B cell (primary cell): ENCODE data around the gene ALKBH7. TPM values are rescaled to one million over a fixed set of nuclear protein-coding genes. Genes with fewer than 3 reads are reported as not detected.

Source experiments
- ATAC-seq: fragments of 200-7000 bp; cut with Tn5 transposase; one replicate; pipeline ENCODE4 v1.10.0; 2021; ENCODE audit warnings: low read depth, mild to moderate bottlenecking, moderate number of reproducible peaks, moderate library complexity
- CTCF ChIA-PET: fragments of 350-600 bp; sonication (Branson Sonifier 250); formaldehyde crosslinking; loops from one replicate; lab custom pipeline; 2021; ENCODE audit warnings: antibody characterized with exemption, inconsistent platforms; lab: Charles Lee
- POLR2A ChIA-PET: fragments of 350-600 bp; sonication (Branson Sonifier 250); formaldehyde crosslinking; loops from one replicate; lab custom pipeline; 2021; ENCODE audit warnings: antibody characterized with exemption; lab: Charles Lee
- DNase-seq: peaks from one replicate; pipeline ENCODE4 v3.0.0; 2013
- H2AFZ ChIP-seq: 2 replicates; pipeline ENCODE4 v1.6.1; 2012; ENCODE audit warnings: mild to moderate bottlenecking, low read depth, low read length; ENCODE audit not compliant: insufficient read depth, poor library complexity, severe bottlenecking
- H3K27ac ChIP-seq, 2 donors: 1 replicate in 1 of 2; 2 replicates in 1 of 2; pipeline ENCODE4 v1.5.1; 2012 to 2013; ENCODE audit warnings: low read length in 2 of 2, mild to moderate bottlenecking in 2 of 2, moderate library complexity in 1 of 2
- H3K27me3 ChIP-seq, 4 experiments: fragments of 200-600 bp in 1 of 4; sonication (generic) in 1 of 4; replicated peaks in 1 of 4; 1 replicate in 2 of 4; 2 replicates in 2 of 4; pipeline versions ENCODE4 v1.6.1 to v1.7.0; 2013 to 2016; ENCODE audit warnings: low read length in 3 of 4, mild to moderate bottlenecking in 2 of 4, mixed read lengths in 1 of 4, moderate library complexity in 1 of 4; ENCODE audit not compliant: insufficient read depth in 4 of 4, control insufficient read depth in 3 of 4; ENCODE audit errors: control extremely low read depth in 1 of 4
- H3K36me3 ChIP-seq, 2 experiments: replicated peaks in 1 of 2; 1 replicate in 1 of 2; 2 replicates in 1 of 2; pipeline versions ENCODE4 v1.6.1 to v1.7.1; 2013; ENCODE audit warnings: low read length in 1 of 2; ENCODE audit not compliant: insufficient read depth in 2 of 2, control insufficient read depth in 1 of 2; ENCODE audit errors: control extremely low read depth in 1 of 2, extremely low read depth in 1 of 2
- H3K4me1 ChIP-seq, 2 donors: fragments of 200-600 bp in 1 of 2; sonication (generic) in 1 of 2; 1 replicate in 1 of 2; 2 replicates in 1 of 2; pipeline versions ENCODE4 v1.5.1 to v1.6.1; 2013 to 2017; ENCODE audit warnings: low read length in 2 of 2; ENCODE audit not compliant: control insufficient read depth in 2 of 2, insufficient read depth in 2 of 2
- H3K4me2 ChIP-seq: replicated peaks from 2 replicates; pipeline ENCODE3; 2012; ENCODE audit warnings: mild to moderate bottlenecking, low read depth, low read length; ENCODE audit not compliant: poor library complexity, severe bottlenecking
- H3K4me3 ChIP-seq, 5 experiments: fragments of 200-600 bp in 1 of 5; sonication (generic) in 1 of 5; 1 replicate in 3 of 5; 2 replicates in 2 of 5; pipeline versions ENCODE4 v1.5.1 to v1.7.0; 2011 to 2016; ENCODE audit warnings: low read length in 4 of 5, mild to moderate bottlenecking in 4 of 5, low read depth in 2 of 5, control low read depth in 1 of 5, moderate library complexity in 1 of 5; ENCODE audit not compliant: insufficient read depth in 1 of 5; ENCODE audit errors: control extremely low read depth in 1 of 5, extremely low read depth in 1 of 5
- H3K79me2 ChIP-seq: fragments of 200-600 bp; sonication (generic); one replicate; pipeline ENCODE4 v1.6.0; 2016; ENCODE audit warnings: low read length; ENCODE audit not compliant: control insufficient read depth, insufficient read depth
- H3K9ac ChIP-seq: fragments of 200-600 bp; sonication (generic); 2 replicates; pipeline ENCODE4 v1.6.1; 2017; ENCODE audit warnings: mild to moderate bottlenecking, low read length, moderate library complexity
- H3K9me3 ChIP-seq, 3 donors: one replicate each; pipeline versions ENCODE4 v1.6.1 to v1.7.1; 2013; ENCODE audit warnings: low read length in 2 of 3; ENCODE audit not compliant: control insufficient read depth in 2 of 3, insufficient read depth in 1 of 3; ENCODE audit errors: control extremely low read depth in 1 of 3
- H4K20me1 ChIP-seq: 2 replicates; pipeline ENCODE4 v1.6.0; 2012; ENCODE audit warnings: mild to moderate bottlenecking, low read length; ENCODE audit not compliant: insufficient read depth, control insufficient read depth, poor library complexity, severe bottlenecking
- H3K27ac Mint-ChIP-seq: one replicate; pipeline ENCODE4 v1.8.0; 2021; ENCODE audit warnings: mixed read lengths
- H3K27me3 Mint-ChIP-seq: one replicate; pipeline ENCODE4 v1.8.0; 2021; ENCODE audit warnings: mixed read lengths
- H3K4me1 Mint-ChIP-seq: one replicate; pipeline ENCODE4 v1.8.0; 2021; ENCODE audit warnings: mixed read lengths
- H3K4me3 Mint-ChIP-seq: one replicate; pipeline ENCODE4 v1.8.0; 2021; ENCODE audit warnings: mixed read lengths
- H3K9me3 Mint-ChIP-seq: one replicate; pipeline ENCODE4 v1.8.0; 2022; ENCODE audit warnings: mixed read lengths; ENCODE audit not compliant: insufficient read depth
- CTCF ChIP-seq: fragments of 200-600 bp; IDR thresholded peaks from one replicate; pipeline ENCODE4 v1.8.0; 2022; ENCODE audit warnings: antibody characterized with exemption, mild to moderate bottlenecking
- EZH2 ChIP-seq: IDR thresholded peaks from 2 replicates; pipeline ENCODE4 v1.6.1; 2012; ENCODE audit warnings: borderline replicate concordance, low read depth, mild to moderate bottlenecking, moderate library complexity, low read length; ENCODE audit not compliant: insufficient read depth, poor library complexity, severe bottlenecking
- WGBS: methylation state at CpG from one replicate; pipeline ENCODE4 v1.1.5; 2013; ENCODE audit warnings: missing lambda C conversion rate; ENCODE audit not compliant: insufficient coverage; 5-methylcytosine and 5-hydroxymethylcytosine counted together
- intact Hi-C: fragments of 100-400 bp; cut with micrococcal nuclease; formaldehyde crosslinking; loops from one replicate; pipeline ENCODE4 v1.10.0; 2022
- polyA plus RNA-seq: library from polyadenylated mRNA; depleted of rRNA; stranded (reverse); fragments of >200 nt; gene quantifications from 2 replicates; pipeline ENCODE4 v1.2.3, GENCODE V29; 2012
- total RNA-seq, 2 donors: library from RNA; stranded (reverse); fragments of 120-200 nt in 1 of 2; gene quantifications; 1 replicate in 1 of 2; 2 replicates in 1 of 2; pipeline versions ENCODE4 v1.2.3 to v1.2.4, GENCODE V29; 2013 to 2022

ALKBH7 gene
- total and polyA plus RNA-seq, 2 donors (not counting 1 experiment from before 2014, with no cell fraction given): 36.4 to 67.0 TPM

DNA sequence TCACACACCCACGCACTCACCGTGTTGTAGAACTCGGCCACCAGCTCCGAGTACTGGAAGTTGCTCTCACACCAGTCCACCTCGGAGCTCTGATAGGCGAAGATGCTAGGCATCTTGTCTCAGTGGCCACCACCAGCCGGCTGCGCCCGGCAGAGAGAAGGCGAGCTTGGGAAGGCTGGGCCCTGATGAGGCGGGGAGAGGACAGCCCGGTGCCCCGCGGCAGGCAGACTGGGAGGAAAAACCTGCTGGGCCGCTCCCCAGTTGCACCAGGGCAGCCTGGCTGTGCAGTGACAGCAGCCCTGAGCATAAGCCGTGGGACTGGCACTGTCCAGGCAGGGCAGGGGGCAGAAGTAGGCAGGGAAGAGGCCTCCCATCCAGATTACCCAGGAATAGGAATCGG lies 39.2 kb upstream of the ALKBH7 start, which contains the start of gene ACER1:
ACER1 (minus strand) TSS at position 174 of the 400 bp plus-strand sequence; CDS start at position 113, 61 bp downstream.
- DNase-seq: no peak
- H3K9me3 ChIP-seq: no peaks in the 10 kb centered on the region
- H3K36me3 ChIP-seq: no peaks in the 10 kb centered on the region
- Mint-ChIP-seq H3K9me3 (no peaks in the 10 kb centered on the region), H3K4me3 (no peak within 1 kb of the TSS), H3K27ac (no peak within 1 kb of the TSS), H3K27me3 (no peaks in the 10 kb centered on the region), H3K4me1 (no peaks in the 10 kb centered on the region)
- H4K20me1 ChIP-seq: no peaks in the 10 kb centered on the region
- H3K27me3 ChIP-seq: no peaks in the 10 kb centered on the region
- TF ChIP-seq CTCF: no peak
- H3K4me3 ChIP-seq: no peak within 1 kb of the TSS
- 92% methylated on average over 16 of the region's 17 CpGs for WGBS
- POLR2A ChIA-PET: no interaction called here
- no peaks in the 10 kb centered on the region for H3K79me2 ChIP-seq
- H3K9ac ChIP-seq: no peak within 1 kb of the TSS
- H3K27ac ChIP-seq: no peak within 1 kb of the TSS
- H3K4me2 ChIP-seq: no peak within 1 kb of the TSS
- ATAC-seq: no peak
- CTCF ChIA-PET: no interaction called here
- no peak within 1 kb of the TSS for H2AFZ ChIP-seq
- no peaks in the 10 kb centered on the region for H3K4me1 ChIP-seq
- intact Hi-C loops: no loop called here

DNA sequence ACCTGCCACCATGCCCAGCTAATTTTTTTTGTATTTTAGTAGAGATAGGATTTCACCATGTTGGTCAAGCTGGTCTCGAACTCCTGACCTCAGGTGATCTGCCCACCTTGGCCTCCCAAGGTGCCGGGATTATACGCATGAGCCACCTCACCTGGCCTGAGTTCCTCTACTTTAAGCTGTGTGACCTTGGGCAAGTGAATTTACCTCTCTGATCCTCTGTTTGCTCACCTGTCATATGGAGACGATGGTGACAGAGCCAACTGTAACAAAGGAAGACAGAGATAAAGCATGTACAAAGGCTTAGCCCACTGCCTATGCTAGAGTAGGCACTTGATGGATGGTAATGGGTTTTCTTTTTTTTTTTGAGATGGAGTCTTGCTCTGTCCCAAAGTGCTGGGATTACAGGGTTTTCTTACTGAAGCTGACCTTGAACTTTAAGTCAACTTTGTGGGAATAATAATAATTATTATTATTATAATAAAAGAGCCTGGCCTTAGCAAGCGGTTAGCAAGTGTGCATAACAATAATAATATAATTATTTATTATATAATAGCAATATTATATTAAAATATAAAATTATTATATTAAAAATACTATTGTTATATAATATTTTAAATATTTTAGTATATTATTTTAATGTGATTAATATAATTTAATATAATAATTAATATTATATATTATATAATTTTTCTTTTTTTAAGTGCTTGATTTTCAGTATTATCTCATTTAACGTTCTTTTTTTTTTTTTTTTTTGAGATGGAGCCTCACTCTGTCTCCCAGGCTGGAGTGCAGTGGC lies 37.9 kb upstream of the ALKBH7 start:
- ATAC-seq (no peak), DNase-seq (no peak)
- ChIA-PET CTCF (no interaction called here), POLR2A (no interaction called here)
- no peaks in the 10 kb centered on the region for H4K20me1 ChIP-seq
- TF ChIP-seq EZH2: no peak
- TF ChIP-seq CTCF: no peak
- WGBS: 97% methylated on average over 3 of the region's 6 CpGs
- intact Hi-C loops: no loop called here
- Mint-ChIP-seq H3K27ac (no peak overlapping the region), H3K4me1 (no peaks in the 10 kb centered on the region), H3K9me3 (no peaks in the 10 kb centered on the region), H3K27me3 (no peaks in the 10 kb centered on the region), H3K4me3 (no peak overlapping the region)
- H3K9ac ChIP-seq: no peak overlapping the region
- no peaks in the 10 kb centered on the region for H3K27me3 ChIP-seq
- no peaks in the 10 kb centered on the region for H3K79me2 ChIP-seq
- no peak overlapping the region for H2AFZ ChIP-seq
- H3K4me2 ChIP-seq: no peak overlapping the region
- H3K4me1 ChIP-seq: no peaks in the 10 kb centered on the region
- no peaks in the 10 kb centered on the region for H3K36me3 ChIP-seq
- no peak overlapping the region for H3K27ac ChIP-seq
- H3K4me3 ChIP-seq: no peak overlapping the region
- H3K9me3 ChIP-seq: peaks cover 0 to 2% (median 0%) of the 10 kb centered on the region in 3 donors
